Psoas muscle (tissue), 8 donors: ENCODE measurements around the gene CLCN7. TPM values are rescaled to one million over a fixed set of nuclear protein-coding genes. Genes with fewer than 3 reads are reported as not detected.

Source experiments
- ATAC-seq, 4 donors: fragments of 200-7000 bp; cut with Tn5 transposase; one replicate each; pipeline ENCODE4 v1.9.1; 2020; ENCODE audit warnings: moderate library complexity in 3 of 4, mild to moderate bottlenecking in 2 of 4
- DNase-seq, 2 donors: peaks; one replicate each; pipeline ENCODE4 v3.0.0-alpha.2; 2020
- H3K27ac ChIP-seq: fragments of 200-600 bp; one replicate; pipeline ENCODE4 v1.8.0; 2022
- H3K27me3 ChIP-seq, 3 donors: fragments of 200-600 bp in 1 of 3; one replicate each; pipeline versions ENCODE4 v1.6.1 to v1.8.0; 2013 to 2022; ENCODE audit warnings: low read length in 2 of 3, mild to moderate bottlenecking in 2 of 3, moderate library complexity in 1 of 3; ENCODE audit not compliant: insufficient read depth in 3 of 3
- H3K36me3 ChIP-seq, 2 donors: fragments of 200-600 bp in 1 of 2; one replicate each; pipeline versions ENCODE4 v1.6.1 to v1.8.0; 2013 to 2022; ENCODE audit warnings: low read depth in 1 of 2, mild to moderate bottlenecking in 1 of 2, moderate library complexity in 1 of 2; ENCODE audit not compliant: insufficient read depth in 1 of 2
- H3K4me1 ChIP-seq: fragments of 200-600 bp; one replicate; pipeline ENCODE4 v1.8.0; 2022
- H3K4me3 ChIP-seq: fragments of 200-600 bp; one replicate; pipeline ENCODE4 v1.8.0; 2022; ENCODE audit warnings: mild to moderate bottlenecking
- H3K9me3 ChIP-seq: fragments of 200-600 bp; one replicate; pipeline ENCODE4 v1.8.0; 2022
- WGBS, 3 donors: extraction: QIAGEN DNeasy Blood & Tissue Kit; methylation state at CpG; one replicate each; pipeline versions ENCODE4 v1.1.6 to v1.1.7; 2013; 5-methylcytosine and 5-hydroxymethylcytosine counted together
- intact Hi-C, 2 donors: fragments of 100-400 bp; cut with DNase I; formaldehyde crosslinking; loops; one replicate each; pipeline versions ENCODE4 v1.11.0 to v1.14.2; 2022
- polyA plus RNA-seq, 3 donors: library from polyadenylated mRNA; stranded (reverse); fragments of 200-250 nt; gene quantifications; one replicate each; pipeline ENCODE4 v1.2.3, GENCODE V29; 2013
- total RNA-seq, 4 donors: library from RNA; stranded (reverse); fragmentation: NEBNext Ultra II Directional in 2 of 4; extraction: Animal tissue kit (Norgen Biotek cat#: 25700) in 2 of 4; gene quantifications; one replicate each; pipeline versions ENCODE4 v1.2.1 to v1.2.4, GENCODE V29; 2021 to 2023
- TF ChIP-seq, protein P1 (sequence below): fragments of 200-600 bp; IDR thresholded peaks from one replicate; pipeline ENCODE4 v1.8.0; 2022; ENCODE audit warnings: antibody characterized with exemption
- donor health status: healthy with polysubstance abuse.
- donor health status: DM: no; HTN: no; CAD: no; lungs with moderate emphysema.
- donor health status: Bipolar disorder and iron deficiency.
- donor health status: healthy.
- donor health status: DM: yes; HTN: yes; CAD: no.
- donor health status: DM: no; HTN: no; CAD: no.
- donor health status: DM: no; HTN: no; CAD: no.
- donor health status: DM: yes; HTN: yes; CAD: no.

CLCN7 gene
- total and polyA plus RNA-seq, 7 donors = 27.0 to 65.4 (median 41.2) TPM

DNA sequence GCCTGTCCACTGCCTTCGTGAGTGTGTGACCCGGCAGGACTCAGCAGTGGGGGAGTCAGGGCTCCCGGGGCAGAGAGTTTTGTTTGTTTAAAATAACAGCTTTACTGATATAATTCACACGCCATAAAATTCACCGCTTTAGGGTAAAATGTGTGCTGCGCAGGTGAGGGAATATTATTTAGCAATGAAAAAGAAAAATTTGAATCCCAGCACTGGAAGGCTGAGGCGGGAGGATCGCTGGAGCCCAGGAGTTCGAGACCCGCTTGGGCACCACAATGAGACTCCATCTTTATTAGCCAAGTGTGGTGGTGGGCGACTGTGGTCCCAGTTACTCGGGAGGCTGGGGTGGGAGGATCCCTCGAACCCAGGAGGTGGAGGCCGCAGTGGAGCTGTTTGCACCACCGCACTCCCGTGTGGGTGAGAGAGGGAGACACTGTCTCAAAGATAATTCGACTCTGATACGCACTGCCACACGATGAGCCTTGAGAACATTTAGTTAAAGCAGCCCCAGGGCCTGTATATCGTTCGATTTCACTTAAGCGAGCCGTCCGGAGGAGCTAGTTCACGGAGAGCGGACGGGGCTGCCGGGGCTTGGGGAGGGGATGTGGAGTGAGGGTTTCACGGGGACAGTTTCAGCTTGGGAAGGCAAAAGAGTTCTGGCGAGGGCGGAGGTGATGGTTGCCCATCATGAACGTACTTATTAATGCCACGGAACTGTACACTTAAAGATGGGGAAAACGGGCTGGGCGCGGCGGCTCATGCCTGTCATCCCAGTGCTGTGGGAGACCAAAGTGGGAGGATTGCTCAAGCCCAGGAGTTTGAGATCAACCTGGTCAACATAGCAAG, 28.5 kb upstream of the CLCN7 start:
- Histone ChIP-seq H3K4me1 (no peaks in the 10 kb centered on the region), H3K27ac (no peak overlapping the region), H3K4me3 (no peak overlapping the region), H3K9me3 (no peaks in the 10 kb centered on the region), H3K36me3 (peaks cover 7 to 85% of the 10 kb centered on the region in 2 donors), H3K27me3 (no peaks in the 10 kb centered on the region)
- intact Hi-C loops = no loop called here
- TF ChIP-seq, protein P1, sequence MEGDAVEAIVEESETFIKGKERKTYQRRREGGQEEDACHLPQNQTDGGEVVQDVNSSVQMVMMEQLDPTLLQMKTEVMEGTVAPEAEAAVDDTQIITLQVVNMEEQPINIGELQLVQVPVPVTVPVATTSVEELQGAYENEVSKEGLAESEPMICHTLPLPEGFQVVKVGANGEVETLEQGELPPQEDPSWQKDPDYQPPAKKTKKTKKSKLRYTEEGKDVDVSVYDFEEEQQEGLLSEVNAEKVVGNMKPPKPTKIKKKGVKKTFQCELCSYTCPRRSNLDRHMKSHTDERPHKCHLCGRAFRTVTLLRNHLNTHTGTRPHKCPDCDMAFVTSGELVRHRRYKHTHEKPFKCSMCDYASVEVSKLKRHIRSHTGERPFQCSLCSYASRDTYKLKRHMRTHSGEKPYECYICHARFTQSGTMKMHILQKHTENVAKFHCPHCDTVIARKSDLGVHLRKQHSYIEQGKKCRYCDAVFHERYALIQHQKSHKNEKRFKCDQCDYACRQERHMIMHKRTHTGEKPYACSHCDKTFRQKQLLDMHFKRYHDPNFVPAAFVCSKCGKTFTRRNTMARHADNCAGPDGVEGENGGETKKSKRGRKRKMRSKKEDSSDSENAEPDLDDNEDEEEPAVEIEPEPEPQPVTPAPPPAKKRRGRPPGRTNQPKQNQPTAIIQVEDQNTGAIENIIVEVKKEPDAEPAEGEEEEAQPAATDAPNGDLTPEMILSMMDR = no peak
- 95 to 97% (median 96%) methylated on average over 37 of the region's 37 CpGs for WGBS, 3 donors
- ATAC-seq (no peak), DNase-seq (peak in 1 of 2 donors; percentile 1)

DNA sequence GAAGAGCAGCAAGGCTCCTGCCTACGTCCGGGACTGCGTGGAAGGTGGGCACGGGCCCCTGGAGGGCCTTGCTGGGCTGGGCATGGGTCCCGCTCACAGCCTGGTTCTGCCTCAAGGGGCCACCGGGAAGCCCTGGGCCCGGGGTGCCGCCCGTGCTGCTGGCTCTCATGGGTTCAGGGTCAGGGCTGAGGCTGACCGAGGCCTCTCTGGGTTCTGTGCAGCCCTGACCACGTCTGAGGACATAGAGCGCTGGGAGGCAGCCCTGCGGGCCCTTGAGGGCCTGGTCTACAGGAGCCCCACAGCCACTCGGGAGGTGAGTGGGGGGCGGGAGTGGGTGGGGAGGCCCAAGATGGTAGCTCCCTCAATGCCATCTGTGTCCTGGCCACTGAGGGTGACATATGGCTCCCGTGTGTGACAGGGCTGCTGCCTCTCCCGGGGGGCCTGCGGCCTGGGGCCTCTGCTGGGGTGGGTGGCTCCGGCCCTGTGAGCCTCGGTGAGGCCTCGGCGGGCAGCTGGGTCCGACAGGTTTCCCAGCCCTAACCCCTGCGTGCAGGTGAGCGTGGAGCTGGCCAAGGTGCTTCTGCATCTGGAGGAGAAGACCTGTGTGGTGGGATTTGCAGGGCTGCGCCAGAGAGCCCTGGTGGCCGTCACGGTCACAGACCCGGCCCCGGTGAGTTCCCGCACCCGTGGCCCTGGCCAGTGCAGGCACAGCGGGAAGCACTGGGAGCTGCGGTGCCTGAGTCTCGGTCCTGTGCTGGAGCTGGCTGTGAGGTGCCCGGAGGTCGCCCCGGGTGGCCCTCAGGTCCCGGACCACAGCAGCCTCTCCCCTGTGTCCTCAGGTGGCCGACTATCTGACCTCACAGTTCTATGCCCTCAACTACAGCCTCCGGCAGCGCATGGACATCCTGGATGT, 27.5 kb upstream of the CLCN7 start:
- intact Hi-C loops = no loop called here
- TF ChIP-seq, protein P1 = no peak
- DNase-seq = peak in 1 of 2 donors; percentile 10
- Histone ChIP-seq H3K27me3 (no peaks in the 10 kb centered on the region), H3K9me3 (no peaks in the 10 kb centered on the region), H3K36me3 (peaks cover 7 to 93% of the 10 kb centered on the region in 2 donors), H3K4me1 (no peaks in the 10 kb centered on the region), H3K27ac (no peak overlapping the region), H3K4me3 (no peak overlapping the region)
- WGBS, 3 donors = 95 to 97% (median 96%) methylated on average over 35 to 42 of the region's 42 CpGs
- no peak for ATAC-seq

DNA sequence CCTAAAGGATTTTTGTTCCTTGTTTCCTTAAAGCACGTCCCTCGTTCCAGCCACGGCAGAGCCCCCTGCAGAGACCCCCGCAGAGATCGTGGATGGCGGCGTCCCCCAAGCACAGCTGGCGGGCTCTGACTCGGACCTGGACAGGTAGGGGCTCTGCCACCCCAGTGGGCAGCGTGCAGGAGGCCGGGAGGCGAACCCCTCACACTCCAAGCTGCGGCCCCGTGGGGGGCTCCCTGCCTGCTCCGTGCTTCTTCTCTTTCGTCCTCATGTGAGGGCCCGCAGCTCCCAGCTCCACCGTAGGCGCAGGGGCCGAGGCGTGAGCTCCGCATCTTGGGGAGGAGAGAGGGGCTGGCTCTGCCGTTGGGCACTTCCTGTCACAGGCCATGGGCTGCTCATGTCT, 26.8 kb upstream of the CLCN7 start:
- intact Hi-C loops = no loop called here
- DNase-seq = no peak
- no peak overlapping the region for H3K27ac ChIP-seq
- H3K4me3 ChIP-seq = no peak overlapping the region
- no peaks in the 10 kb centered on the region for H3K27me3 ChIP-seq
- WGBS, 3 donors = 95 to 96% (median 95%) methylated on average over 23 of the region's 23 CpGs
- H3K4me1 ChIP-seq = no peaks in the 10 kb centered on the region
- TF ChIP-seq, protein P1 = no peak
- H3K9me3 ChIP-seq = no peaks in the 10 kb centered on the region
- H3K36me3 ChIP-seq = peaks cover 7 to 93% of the 10 kb centered on the region in 2 donors
- no peak for ATAC-seq

DNA sequence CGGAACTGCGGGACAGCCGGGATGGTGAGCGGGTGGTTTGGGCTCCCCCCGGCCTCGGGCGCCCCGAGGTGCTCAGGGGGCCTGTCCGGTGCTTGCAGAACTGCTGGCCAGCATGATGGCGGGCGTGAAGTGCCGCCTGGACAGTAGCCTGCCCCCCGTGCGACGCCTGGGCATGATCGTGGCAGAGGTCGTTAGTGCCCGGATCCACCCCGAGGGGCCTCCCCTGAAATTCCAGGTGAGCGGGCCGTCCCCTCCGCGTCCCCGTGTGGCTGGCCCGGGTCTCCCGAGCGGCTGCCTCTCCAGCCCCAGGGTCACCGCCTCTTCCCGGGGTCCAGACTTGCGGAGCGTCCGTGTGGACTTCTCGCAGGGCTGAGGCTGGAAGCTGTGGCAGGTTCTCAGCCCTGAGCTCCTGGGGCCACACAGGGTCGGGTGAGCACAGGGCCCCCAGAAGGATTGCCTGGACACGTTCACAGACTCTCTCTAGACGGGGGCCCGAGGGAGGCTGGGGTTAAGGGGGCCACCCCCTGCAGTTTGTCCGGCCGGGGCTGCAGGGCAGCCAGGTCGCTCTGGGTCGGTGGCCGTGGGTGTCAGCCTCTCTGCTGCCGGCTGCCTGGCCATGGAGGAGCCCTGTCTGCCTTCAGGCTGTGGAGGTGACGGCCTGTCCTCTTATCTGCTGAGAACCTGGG, 25.8 kb upstream of the CLCN7 start:
- Histone ChIP-seq H3K27ac (no peak overlapping the region), H3K4me3 (no peak overlapping the region), H3K36me3 (peaks cover 7 to 93% of the 10 kb centered on the region in 2 donors), H3K9me3 (no peaks in the 10 kb centered on the region), H3K27me3 (no peaks in the 10 kb centered on the region), H3K4me1 (no peaks in the 10 kb centered on the region)
- 93 to 94% (median 94%) methylated on average over 42 to 44 of the region's 44 CpGs for WGBS, 3 donors
- intact Hi-C loops = no loop called here
- TF ChIP-seq, protein P1 = no peak
- no peak for ATAC-seq
- DNase-seq = peak in 1 of 2 donors; percentile 28
